Cardiac septum (tissue), 1 donor: ENCODE results near the gene GNB3. TPM values are rescaled to one million over a fixed set of nuclear protein-coding genes. Genes with fewer than 3 reads are reported as not detected.

ENCODE experiments used
- DNase-seq: peaks from one replicate; pipeline ENCODE4 v3.0.0-alpha.2; 2020; ENCODE audit warnings: low spot score
- intact Hi-C: fragments of 100-400 bp; cut with DNase I; formaldehyde crosslinking; loops from one replicate; pipeline ENCODE4 v1.14.0; 2022
- long read RNA-seq: library from polyadenylated mRNA; unstranded; transcript quantifications from one replicate; pipeline ENCODE4 v2.0.0, GENCODE V29; 2021
- total RNA-seq: library from RNA; stranded (reverse); fragmentation: NEBNext Ultra II Directional; extraction: Animal tissue kit (Norgen Biotek cat#: 25700); gene quantifications from one replicate; pipeline ENCODE4 v1.2.1, GENCODE V29; 2021
- donor health status: DM: no; HTN: no; CAD: no.

Gene GNB3
- 9.7 TPM for total RNA-seq
- long read RNA-seq, partial matches to known transcripts, result 2 of 4 reads
- long read RNA-seq, other reads (novel, unspliced or antisense), result 1 of 4 reads

DNA sequence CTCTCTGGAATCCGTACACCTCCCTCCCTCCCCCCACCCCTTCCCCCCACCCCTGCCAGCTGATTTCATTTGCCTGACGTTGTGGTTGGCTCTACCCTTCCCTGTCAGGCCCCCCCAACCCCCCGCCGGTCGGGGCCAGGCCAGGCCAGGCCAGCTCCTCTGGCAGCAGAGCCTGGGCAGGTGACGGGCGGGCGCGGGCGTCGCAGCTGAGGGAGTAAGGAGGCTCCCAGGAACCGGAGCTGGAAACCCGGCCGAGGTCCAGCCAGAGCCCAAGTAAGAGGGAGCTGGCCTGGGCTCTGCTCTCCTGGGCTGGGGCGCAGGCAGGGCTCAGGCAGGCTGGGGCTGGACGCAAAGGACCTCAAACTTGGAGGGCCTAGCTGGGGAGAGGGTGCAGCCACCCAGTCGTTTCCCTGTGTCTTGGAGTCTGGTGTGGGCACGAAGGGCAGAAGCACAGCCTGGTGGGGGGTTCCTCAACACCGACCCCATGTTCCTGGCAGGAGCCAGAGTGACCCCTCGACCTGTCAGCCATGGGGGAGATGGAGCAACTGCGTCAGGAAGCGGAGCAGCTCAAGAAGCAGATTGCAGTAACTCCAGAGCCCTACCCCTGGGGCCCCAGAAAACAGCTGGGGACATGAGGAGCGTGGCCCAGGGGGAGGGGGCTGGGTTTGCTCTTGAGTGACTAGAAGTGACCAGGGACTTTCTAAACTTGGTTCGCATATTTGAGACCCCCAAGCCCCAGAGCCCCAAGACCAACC lies at the start of gene GNB3:
Gene GNB3 (plus strand): TSS at position 165 of the 755 bp plus-strand sequence. CDS start 363 bp downstream, at position 528.
- intact Hi-C loops, result no loop called here
- DNase-seq, result no peak

DNA sequence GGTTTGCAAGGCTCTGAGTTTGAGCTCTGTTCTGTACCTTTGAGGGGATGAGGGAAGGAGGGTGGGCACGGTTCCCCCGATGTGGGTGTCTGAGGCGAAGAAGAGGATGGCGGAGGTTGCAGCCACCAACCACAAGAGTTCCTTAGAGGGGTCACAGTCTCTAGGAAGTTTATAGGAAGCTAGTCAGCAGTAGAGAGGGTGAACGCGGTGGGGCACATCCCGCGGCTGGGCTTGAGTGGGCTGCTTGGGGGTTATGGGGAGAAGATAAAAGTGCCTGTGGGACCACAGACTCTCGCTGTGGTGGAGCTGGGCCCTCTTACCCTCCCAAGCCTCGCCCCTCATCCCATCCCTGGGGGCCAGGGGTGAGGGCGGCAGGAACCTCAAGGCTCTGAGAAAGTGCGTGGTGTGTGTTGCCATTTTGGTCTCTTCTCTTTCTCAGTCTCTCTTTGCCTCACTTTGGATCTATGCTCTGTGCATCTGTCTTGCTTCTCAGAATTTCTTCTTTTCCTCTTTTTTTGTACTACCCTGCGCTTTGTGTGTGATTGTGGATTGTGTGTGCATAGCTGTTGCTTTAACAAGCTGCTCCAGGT lies 48.7 kb upstream of the GNB3 start:
- intact Hi-C loops, result no loop called here
- DNase-seq, result no peak

DNA sequence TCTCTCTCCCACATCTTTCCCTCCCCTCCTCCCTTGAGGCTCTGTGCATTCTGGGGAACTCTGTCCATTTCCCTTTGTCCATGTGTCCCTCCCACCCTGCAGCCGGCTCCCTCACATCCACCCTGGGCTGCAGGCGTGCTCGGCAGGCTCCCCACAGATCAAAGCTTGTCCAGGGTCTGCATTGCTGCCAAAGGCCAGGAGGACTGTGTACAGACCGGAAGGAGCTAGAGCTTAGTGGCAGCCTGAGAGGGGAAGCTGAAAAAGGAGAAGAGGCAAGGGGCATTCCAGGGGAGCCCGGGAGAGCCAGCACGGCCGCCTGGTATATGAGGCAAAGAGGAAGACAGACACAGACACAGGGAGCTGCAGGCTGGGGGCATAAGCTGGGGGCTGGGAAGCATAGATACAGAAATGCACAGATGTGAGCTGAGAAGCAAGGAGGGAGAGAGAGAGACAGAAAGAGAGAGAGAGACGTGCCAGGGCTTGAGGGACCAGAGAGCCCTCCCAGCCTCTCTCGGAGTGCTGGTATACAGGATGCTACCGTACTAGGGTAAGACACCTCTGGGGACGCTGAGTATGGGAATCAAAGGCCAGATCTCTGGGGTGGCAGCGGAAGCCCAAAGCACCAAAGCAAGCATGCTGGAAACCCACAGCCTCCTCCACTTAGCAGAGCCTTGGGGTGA lies 48.1 kb upstream of the GNB3 start:
- DNase-seq, result peak; percentile 82
- intact Hi-C loops, result no loop called here

DNA sequence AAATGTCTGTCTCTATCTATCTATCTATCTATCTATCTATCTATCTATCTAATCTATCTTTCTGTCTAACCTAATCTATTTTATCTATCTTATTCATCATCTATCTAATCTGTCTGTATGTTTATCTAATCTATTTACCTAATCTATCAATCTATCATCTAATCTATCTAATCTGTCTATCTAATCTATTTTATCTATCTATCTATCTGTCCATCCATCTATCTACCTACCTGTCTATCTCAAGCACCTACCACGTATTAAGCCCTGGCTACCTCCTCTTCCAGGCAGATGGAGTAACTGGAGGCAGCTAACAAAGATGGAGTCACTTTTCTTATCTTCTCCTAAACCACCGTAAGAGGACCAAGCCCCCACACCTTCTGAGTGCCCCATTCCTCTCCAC lies 45.6 kb upstream of the GNB3 start:
- intact Hi-C loops, result no loop called here
- no peak for DNase-seq

DNA sequence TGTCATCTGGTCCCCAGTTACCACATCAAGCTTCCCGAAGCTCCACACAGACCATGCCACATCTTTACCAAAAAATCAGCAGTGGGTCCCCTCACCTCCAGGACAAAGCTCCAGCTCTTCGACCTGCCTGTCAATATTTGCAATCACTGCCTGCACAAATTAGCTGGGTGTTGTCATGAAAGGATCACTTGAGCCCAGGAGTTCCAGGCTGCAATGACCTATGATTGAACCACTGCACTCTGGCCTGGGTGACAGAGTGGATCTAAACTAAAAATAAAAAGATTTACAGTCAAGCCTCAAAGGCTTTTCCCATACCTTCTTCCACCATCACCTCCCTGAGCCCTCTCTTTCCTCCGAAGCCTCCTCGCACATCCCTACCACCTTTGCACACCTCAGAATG lies 44.1 kb upstream of the GNB3 start:
- intact Hi-C loops, result no loop called here

DNA sequence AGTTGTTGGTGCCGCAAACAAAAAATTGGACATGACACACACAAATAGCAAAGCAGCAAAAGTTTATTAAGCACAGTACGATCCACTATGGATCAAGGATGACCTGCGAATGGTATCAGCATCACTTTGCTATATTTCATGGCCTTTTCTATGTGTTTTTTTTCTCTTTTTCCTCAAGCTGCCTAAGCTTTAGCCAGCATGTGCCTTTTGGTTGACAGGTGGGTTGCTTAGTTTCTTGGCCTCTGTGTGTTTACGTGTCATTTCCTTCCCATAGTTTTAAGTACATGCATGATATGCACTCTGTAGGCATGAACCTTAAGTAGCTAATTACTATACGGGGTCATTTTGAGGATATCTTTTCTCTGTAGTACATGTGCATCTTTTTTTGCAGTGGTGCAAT lies 41.6 kb upstream of the GNB3 start:
- intact Hi-C loops, result no loop called here
- no peak for DNase-seq

More for the DNA sequence above, 44.1 kb upstream of the GNB3 start:
- no peak for DNase-seq

DNA sequence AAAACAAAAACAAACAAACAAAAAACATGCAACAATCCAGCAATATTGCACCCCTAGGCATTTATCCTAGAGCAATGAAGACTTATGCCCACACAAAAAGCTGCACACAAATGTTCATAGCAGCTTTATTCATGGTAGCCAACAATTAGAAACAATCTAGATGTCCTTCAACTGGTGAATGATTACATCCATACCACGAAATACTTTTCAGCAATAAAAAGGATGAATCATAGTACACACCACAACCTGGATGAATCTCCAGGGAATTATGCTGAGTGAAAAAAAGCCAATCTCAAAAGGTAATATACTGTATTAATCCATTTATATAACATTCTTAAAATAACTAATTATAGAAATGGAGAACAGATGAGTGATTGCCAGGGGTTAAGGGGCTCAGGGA lies 33.6 kb upstream of the GNB3 start:
- intact Hi-C loops, result no loop called here
- no peak for DNase-seq

DNA sequence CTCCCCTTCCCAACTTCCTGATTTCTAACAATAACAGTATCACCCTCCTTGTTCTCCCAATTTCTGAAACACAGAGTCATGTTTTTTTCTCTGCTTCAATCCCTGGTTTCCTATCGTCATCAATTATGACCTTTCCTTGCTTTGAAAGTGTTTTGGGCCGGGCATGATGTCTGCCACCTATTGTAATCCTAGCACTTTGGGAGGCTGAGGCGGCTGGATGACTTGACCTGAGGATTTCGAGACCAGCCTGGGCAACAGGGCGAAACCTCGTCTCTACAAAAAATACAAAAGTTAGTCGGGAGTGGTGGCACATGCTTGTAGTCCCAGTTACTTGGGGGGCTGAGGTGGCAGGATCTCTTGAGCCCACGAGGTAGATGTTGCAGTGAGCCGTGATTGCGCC lies 31.7 kb upstream of the GNB3 start:
- intact Hi-C loops, result no loop called here
- no peak for DNase-seq

DNA sequence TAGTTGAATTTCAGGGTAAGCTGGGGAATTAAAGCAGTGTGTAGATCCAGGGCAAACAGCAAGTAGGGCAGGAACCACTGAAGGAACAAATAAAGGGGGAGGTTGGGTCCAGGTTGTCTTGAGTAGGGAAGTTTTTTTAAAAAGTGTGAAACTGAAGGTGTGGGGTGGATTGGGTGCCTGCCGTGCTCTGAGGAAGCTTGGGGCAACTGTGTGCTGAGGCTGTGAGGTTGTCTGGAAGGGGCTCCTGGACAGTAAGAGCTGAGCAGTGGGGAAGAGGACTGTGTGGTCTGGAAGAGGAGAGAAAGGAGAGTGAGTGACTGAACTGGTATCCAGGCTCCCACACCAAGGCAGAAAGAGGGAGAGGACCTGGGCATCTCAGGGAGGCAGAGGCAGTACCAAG lies 30.0 kb upstream of the GNB3 start:
- DNase-seq, result no peak
- intact Hi-C loops, result no loop called here

DNA sequence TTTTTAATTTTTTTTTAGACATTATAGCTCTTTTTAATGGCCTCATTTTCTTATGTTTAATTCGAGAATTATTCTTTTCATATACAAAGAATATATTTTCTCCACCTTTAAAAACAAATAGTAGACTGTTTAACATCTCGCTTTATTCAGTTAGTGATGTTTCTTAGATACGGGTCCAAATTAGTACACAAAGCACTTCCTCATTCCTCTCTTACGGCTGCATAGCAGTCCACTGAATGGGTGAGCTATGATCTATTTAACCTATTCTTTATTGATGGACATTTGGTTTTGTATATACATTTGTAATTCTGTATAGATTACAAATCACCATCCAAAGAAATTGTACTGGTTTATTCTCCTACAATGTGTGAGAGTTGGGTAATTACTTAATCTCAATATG lies 27.4 kb upstream of the GNB3 start:
- intact Hi-C loops, result no loop called here
- DNase-seq, result no peak

DNA sequence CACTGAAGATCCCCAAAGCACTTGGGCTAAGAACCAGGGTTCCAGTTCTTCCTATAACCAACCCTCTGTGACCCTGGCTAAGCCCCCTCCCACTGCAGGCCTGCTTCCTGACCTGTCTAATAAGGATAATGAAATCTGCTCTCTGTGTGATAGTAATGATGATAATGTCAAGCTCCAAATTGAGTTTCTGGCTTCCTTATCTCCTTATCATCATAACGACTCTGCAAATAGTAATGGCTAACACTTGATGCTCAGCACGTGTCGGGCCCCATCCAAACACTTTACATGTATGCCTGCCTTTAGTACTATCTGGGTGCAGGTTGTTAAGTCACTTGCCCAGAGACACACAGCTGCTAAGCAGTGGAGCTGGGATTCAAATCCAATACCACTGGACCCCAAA lies 24.1 kb upstream of the GNB3 start:
- no peak for DNase-seq
- intact Hi-C loops, result no loop called here

DNA sequence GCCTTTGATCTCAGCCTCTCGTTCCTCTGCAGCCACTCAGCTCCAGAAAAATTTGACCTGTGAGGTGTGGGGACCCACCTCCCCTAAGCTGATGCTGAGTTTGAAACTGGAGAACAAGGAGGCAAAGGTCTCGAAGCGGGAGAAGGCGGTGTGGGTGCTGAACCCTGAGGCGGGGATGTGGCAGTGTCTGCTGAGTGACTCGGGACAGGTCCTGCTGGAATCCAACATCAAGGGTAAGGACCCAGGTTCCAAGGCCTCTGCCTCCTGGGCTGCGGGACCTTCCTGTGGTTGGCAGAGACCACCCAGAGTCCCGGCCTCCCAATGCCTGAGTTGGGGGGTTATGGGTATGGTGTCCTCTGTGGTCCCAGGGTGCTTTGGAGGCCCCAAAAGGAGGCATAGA lies 23.6 kb upstream of the GNB3 start:
- intact Hi-C loops, result no loop called here
- no peak for DNase-seq

DNA sequence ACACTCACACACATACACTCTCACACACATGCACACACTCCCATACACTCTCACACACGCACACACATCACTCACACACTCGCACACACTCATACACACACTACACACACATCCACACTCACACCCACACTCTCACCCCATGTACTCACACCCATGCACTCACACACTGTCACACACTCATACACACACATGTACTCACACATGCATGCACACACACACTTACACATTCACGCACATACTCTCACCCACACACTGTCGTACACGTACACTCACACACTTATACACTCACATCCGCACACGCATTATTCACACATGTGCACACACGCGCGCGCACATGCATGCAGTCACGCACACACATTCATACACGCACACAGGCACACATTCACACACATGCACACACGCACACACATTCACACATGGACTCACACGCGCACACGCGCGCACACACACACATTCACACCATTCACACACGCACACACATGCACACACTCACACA lies 23.0 kb upstream of the GNB3 start:
- intact Hi-C loops, result no loop called here
- DNase-seq, result no peak

DNA sequence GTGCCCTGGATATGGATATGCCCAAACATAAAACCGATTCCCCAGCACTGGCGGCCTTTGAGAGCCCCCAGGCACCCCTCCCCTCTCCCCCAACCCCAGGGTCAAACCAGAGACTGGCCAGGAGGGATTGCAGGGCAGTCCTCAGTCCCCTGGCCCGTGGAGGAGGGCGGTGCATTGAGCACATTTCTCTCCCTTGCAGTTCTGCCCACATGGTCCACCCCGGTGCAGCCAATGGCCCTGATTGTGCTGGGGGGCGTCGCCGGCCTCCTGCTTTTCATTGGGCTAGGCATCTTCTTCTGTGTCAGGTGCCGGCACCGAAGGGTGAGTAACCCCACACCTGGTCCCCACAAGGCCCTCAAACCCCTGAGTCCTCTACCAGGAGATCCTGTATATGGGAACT lies 22.5 kb upstream of the GNB3 start:
- intact Hi-C loops, result no loop called here
- DNase-seq, result no peak

DNA sequence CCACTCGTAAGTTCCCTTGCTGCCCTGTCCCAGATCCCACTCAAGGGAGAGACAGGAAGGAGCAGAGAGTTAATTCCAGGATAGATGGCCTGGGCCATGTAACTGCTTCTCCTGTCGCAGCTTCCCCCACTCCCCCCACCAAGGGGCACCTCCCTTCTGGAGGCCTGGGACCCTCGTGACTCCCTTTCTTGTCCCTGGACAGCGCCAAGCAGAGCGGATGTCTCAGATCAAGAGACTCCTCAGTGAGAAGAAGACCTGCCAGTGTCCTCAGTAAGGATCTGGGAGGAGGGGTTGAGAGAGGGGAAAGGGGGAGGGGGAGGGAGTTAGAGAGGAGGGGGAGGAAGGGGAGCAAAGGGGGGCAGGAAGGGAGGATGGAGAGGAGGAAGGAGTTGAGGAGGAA lies 22.1 kb upstream of the GNB3 start:
- intact Hi-C loops, result no loop called here
- no peak for DNase-seq

DNA sequence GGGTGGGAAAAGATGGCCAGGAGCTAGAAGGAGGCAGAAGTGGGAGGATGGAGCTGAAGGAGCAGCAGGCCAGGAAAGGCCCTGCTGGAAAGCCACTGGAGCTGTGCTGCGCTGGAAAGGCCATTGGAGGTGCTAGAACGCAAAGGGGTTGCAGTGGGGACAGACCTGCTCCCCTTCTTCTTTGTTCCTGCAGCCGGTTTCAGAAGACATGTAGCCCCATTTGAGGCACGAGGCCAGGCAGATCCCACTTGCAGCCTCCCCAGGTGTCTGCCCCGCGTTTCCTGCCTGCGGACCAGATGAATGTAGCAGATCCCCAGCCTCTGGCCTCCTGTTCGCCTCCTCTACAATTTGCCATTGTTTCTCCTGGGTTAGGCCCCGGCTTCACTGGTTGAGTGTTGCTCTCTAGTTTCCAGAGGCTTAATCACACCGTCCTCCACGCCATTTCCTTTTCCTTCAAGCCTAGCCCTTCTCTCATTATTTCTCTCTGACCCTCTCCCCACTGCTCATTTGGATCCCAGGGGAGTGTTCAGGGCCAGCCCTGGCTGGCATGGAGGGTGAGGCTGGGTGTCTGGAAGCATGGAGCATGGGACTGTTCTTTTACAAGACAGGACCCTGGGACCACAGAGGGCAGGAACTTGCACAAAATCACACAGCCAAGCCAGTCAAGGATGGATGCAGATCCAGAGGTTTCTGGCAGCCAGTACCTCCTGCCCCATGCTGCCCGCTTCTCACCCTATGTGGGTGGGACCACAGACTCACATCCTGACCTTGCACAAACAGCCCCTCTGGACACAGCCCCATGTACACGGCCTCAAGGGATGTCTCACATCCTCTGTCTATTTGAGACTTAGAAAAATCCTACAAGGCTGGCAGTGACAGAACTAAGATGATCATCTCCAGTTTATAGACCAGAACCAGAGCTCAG lies 21.4 kb upstream of the GNB3 start:
- intact Hi-C loops, result no loop called here
- no peak for DNase-seq

DNA sequence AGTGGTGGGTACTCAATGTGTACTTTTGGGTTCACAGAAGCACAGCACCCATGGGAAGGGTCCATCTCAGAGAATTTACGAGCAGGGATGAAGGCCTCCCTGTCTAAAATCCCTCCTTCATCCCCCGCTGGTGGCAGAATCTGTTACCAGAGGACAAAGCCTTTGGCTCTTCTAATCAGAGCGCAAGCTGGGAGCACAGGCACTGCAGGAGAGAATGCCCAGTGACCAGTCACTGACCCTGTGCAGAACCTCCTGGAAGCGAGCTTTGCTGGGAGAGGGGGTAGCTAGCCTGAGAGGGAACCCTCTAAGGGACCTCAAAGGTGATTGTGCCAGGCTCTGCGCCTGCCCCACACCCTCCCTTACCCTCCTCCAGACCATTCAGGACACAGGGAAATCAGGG lies 20.6 kb upstream of the GNB3 start:
- intact Hi-C loops, result no loop called here
- no peak for DNase-seq

DNA sequence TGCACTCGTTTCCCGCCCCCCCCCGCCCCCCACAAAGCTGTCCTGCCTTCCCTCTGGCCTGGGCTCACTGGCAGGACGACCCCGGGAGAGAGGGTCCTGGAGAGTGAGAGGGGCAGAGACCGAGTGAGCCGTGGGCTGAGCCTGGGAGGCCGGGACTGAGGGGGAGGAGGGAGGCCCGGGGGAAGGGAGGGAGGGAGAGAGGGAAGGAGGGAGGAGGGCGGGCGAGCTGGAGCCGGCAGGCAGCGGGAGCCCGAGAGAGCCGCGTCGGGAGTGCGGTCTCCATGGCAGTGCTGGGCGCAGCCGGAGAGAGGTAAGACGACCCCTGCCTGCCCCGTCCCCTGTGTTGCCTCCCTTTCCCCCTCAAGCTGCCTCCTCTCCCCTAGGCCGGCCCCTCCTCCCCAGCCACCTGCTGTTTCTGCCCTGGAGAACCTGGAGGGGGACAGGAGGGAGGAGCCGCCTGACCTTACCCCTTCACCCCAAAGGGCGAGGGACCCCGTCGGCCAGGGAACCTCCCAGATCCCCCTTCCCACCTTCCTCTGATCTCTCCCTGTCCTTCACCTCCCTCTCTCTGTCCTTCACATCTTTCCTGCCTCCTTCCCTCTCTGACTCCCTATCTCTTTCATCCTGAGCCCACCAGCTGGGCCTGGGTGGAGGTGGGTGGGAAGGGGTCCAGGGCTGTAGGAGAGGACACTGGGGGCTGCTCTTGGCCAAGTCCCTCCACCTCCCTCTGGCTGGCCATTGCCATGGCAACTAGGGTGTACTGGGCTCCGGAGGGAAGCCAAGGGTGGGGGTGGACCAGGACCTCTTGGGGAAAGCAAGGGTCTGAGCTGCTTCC lies 18.9 kb upstream of the GNB3 start, which contains the start of gene GPR162:
Gene GPR162 (plus strand): TSS at position 231 of the 835 bp plus-strand sequence. CDS start 2,078 bp downstream, outside the sequence.
- no peak for DNase-seq

More for the DNA sequence above, 18.9 kb upstream of the GNB3 start, which contains the start of gene GPR162:
- intact Hi-C loops, result no loop called here
